A204.1 (cell line): ENCODE measurements around the gene PLSCR3.

Source experiments
- FAIRE-seq: peaks from 2 replicates; lab custom pipeline; 2012; peaks lifted over from hg19 to GRCh38; lab: Jason Lieb, UNC

PLSCR3 gene

GRCh38 chr17:7394452-7395191 lies at the start of gene PLSCR3:
Gene PLSCR3, minus strand, starts transcription at chr17:7394525. Its CDS starts 415 bp downstream, at chr17:7394110.
- FAIRE-seq = no peak

GRCh38 chr17:7443499-7444485 lies 49.5 kb upstream of the PLSCR3 start:
- no peak for FAIRE-seq

- no peak for FAIRE-seq
Measured at GRCh38 chr17:7442142-7442541, 47.8 kb upstream of the PLSCR3 start.

- no peak for FAIRE-seq
Measured at GRCh38 chr17:7441266-7441665, 46.9 kb upstream of the PLSCR3 start.

GRCh38 chr17:7440834-7441195 lies 46.5 kb upstream of the PLSCR3 start:
- no peak for FAIRE-seq

- FAIRE-seq = no peak
Measured at GRCh38 chr17:7440113-7440833, 45.9 kb upstream of the PLSCR3 start.

- no peak for FAIRE-seq
Measured at GRCh38 chr17:7439462-7440112, 45.3 kb upstream of the PLSCR3 start, which contains the start of gene FGF11. Gene FGF11, plus strand, starts transcription at chr17:7439512. Its CDS starts 109 bp downstream, at chr17:7439621.

- FAIRE-seq = no peak
Measured at GRCh38 chr17:7438656-7439460, 44.5 kb upstream of the PLSCR3 start.

- no peak for FAIRE-seq
Measured at GRCh38 chr17:7437950-7438614, 43.8 kb upstream of the PLSCR3 start.

GRCh38 chr17:7437369-7437863 lies 43.1 kb upstream of the PLSCR3 start:
- no peak for FAIRE-seq

GRCh38 chr17:7436556-7437368 lies 42.4 kb upstream of the PLSCR3 start:
- no peak for FAIRE-seq

- FAIRE-seq = no peak
Measured at GRCh38 chr17:7435676-7436555, 41.6 kb upstream of the PLSCR3 start.

- FAIRE-seq = no peak
Measured at GRCh38 chr17:7432296-7432695, 38.0 kb upstream of the PLSCR3 start.

GRCh38 chr17:7431231-7431630 lies 36.9 kb upstream of the PLSCR3 start:
- no peak for FAIRE-seq

GRCh38 chr17:7429722-7430121 lies 35.4 kb upstream of the PLSCR3 start:
- no peak for FAIRE-seq

GRCh38 chr17:7428557-7428956 lies 34.2 kb upstream of the PLSCR3 start, which contains the start of gene SPEM3:
Gene SPEM3, plus strand, starts transcription at chr17:7428857. Its CDS starts 46 bp downstream, at chr17:7428903.
- FAIRE-seq = no peak

GRCh38 chr17:7427549-7427948 lies 33.2 kb upstream of the PLSCR3 start:
- FAIRE-seq = no peak

- FAIRE-seq = no peak
Measured at GRCh38 chr17:7426896-7427489, 32.7 kb upstream of the PLSCR3 start.
